H9 (cell line): ENCODE results near the gene TNFRSF11A. TPM values are rescaled to one million over a fixed set of nuclear protein-coding genes. Genes with fewer than 3 reads are reported as not detected.

Source experiments
- DNase-seq: peaks from one replicate; pipeline ENCODE4 v3.0.0-alpha.2; 2017
- H2AFZ ChIP-seq: one replicate; pipeline ENCODE4 v1.6.1; 2013; ENCODE audit warnings: mild to moderate bottlenecking, low read length, control low read depth, moderate library complexity
- H2AK5ac ChIP-seq: 2 replicates; pipeline ENCODE4 v1.6.1; 2013; ENCODE audit warnings: low read length, control low read depth, mixed read lengths; ENCODE audit not compliant: insufficient read length
- H2BK120ac ChIP-seq: one replicate; pipeline ENCODE4 v1.6.1; 2013; ENCODE audit warnings: low read depth, mild to moderate bottlenecking, low read length, control low read depth, inconsistent platforms; ENCODE audit not compliant: poor library complexity, severe bottlenecking
- H2BK12ac ChIP-seq: 2 replicates; pipeline ENCODE4 v1.6.1; 2013; ENCODE audit warnings: low read length, control low read depth, mixed read lengths, low read depth; ENCODE audit not compliant: insufficient read length
- H2BK15ac ChIP-seq: 2 replicates; pipeline ENCODE4 v1.6.1; 2013; ENCODE audit warnings: low read depth, low read length, control low read depth
- H2BK20ac ChIP-seq: one replicate; pipeline ENCODE4 v1.6.1; 2013; ENCODE audit warnings: low read depth, mild to moderate bottlenecking, low read length, control low read depth, inconsistent platforms; ENCODE audit not compliant: poor library complexity, severe bottlenecking
- H2BK5ac ChIP-seq: 2 replicates; pipeline ENCODE4 v1.6.1; 2013; ENCODE audit warnings: low read length, control low read depth, mixed read lengths; ENCODE audit not compliant: insufficient read length
- H3K14ac ChIP-seq: 2 replicates; pipeline ENCODE4 v1.6.1; 2013; ENCODE audit warnings: low read length, control low read depth; ENCODE audit not compliant: insufficient read depth
- H3K18ac ChIP-seq: 2 replicates; pipeline ENCODE4 v1.6.1; 2013; ENCODE audit warnings: low read depth, mild to moderate bottlenecking, mixed read lengths, low read length, control low read depth; ENCODE audit not compliant: insufficient read length
- H3K23ac ChIP-seq: 2 replicates; pipeline ENCODE4 v1.6.1; 2013; ENCODE audit warnings: low read length, control low read depth, mixed read lengths, low read depth; ENCODE audit not compliant: insufficient read length
- H3K23me2 ChIP-seq: 2 replicates; pipeline ENCODE4 v1.6.1; 2013; ENCODE audit warnings: low read depth, mild to moderate bottlenecking, mixed read lengths, low read length, control low read depth; ENCODE audit not compliant: insufficient read length, poor library complexity, severe bottlenecking
- H3K27ac ChIP-seq: 2 replicates; pipeline ENCODE4 v1.5.1; 2013; ENCODE audit warnings: low read length, control low read depth, mixed read lengths, low read depth; ENCODE audit not compliant: insufficient read length
- H3K27me3 ChIP-seq: 2 replicates; pipeline ENCODE4 v1.6.1; 2013; ENCODE audit warnings: low read length, control low read depth, inconsistent platforms; ENCODE audit not compliant: insufficient read depth
- H3K4ac ChIP-seq: 2 replicates; pipeline ENCODE4 v1.6.1; 2013; ENCODE audit warnings: low read depth, mild to moderate bottlenecking, control low read depth, inconsistent platforms, low read length, moderate library complexity
- H3K4me1 ChIP-seq: 2 replicates; pipeline ENCODE4 v1.6.1; 2013; ENCODE audit warnings: low read length, control low read depth, inconsistent platforms; ENCODE audit not compliant: insufficient read depth
- H3K4me2 ChIP-seq: 2 replicates; pipeline ENCODE4 v1.6.1; 2013; ENCODE audit warnings: low read length, control low read depth, mixed read lengths; ENCODE audit not compliant: insufficient read length, insufficient read depth
- H3K56ac ChIP-seq: 2 replicates; pipeline ENCODE4 v1.6.1; 2013; ENCODE audit warnings: low read depth, mild to moderate bottlenecking, mixed read lengths, low read length, control low read depth; ENCODE audit not compliant: insufficient read length
- H3K79me1 ChIP-seq: 2 replicates; pipeline ENCODE4 v1.6.1; 2013; ENCODE audit warnings: low read depth, mild to moderate bottlenecking, moderate library complexity, low read length, control low read depth, inconsistent platforms; ENCODE audit not compliant: insufficient read depth, poor library complexity, severe bottlenecking
- H3K79me2 ChIP-seq: 2 replicates; pipeline ENCODE4 v1.6.1; 2013; ENCODE audit warnings: low read length, control low read depth, inconsistent platforms; ENCODE audit not compliant: insufficient read depth
- H3K9ac ChIP-seq: 2 replicates; pipeline ENCODE4 v1.6.1; 2013; ENCODE audit warnings: low read length, control low read depth, mixed read lengths; ENCODE audit not compliant: insufficient read length; ENCODE audit errors: extremely low read depth
- H3K9me3 ChIP-seq: one replicate; pipeline ENCODE4 v1.6.1; 2013; ENCODE audit warnings: low read depth, low read length, inconsistent platforms; ENCODE audit not compliant: control insufficient read depth
- H3T11ph ChIP-seq: one replicate; pipeline ENCODE4 v1.6.1; 2013; ENCODE audit warnings: mild to moderate bottlenecking, low read length, control low read depth, inconsistent platforms
- H4K20me1 ChIP-seq: one replicate; pipeline ENCODE4 v1.6.1; 2013; ENCODE audit not compliant: control insufficient read depth, insufficient read length, insufficient read depth
- H4K5ac ChIP-seq: 2 replicates; pipeline ENCODE4 v1.6.1; 2013; ENCODE audit warnings: low read depth, mild to moderate bottlenecking, mixed read lengths, low read length, control low read depth; ENCODE audit not compliant: insufficient read length
- H4K8ac ChIP-seq: replicated peaks from 2 replicates; pipeline ENCODE4 v1.6.1; 2013; ENCODE audit warnings: low read length, control low read depth, mixed read lengths, low read depth; ENCODE audit not compliant: insufficient read length
- H4K91ac ChIP-seq: 2 replicates; pipeline ENCODE4 v1.6.1; 2013; ENCODE audit warnings: low read depth, mild to moderate bottlenecking, moderate library complexity, mixed read lengths, low read length, control low read depth; ENCODE audit not compliant: insufficient read length
- H3K27ac Mint-ChIP-seq, 3 experiments: 2 replicates in 2 of 3; 3 replicates in 1 of 3; pipeline ENCODE4 v1.8.0; 2020 to 2021; ENCODE audit warnings: mixed read lengths in 3 of 3, mild to moderate bottlenecking in 1 of 3, moderate library complexity in 1 of 3
- H3K27me3 Mint-ChIP-seq: 2 replicates; pipeline ENCODE4 v1.8.0; 2021; ENCODE audit warnings: low read depth, mild to moderate bottlenecking, moderate library complexity, mixed read lengths
- H3K36me3 Mint-ChIP-seq, 3 experiments: 2 replicates in 2 of 3; 3 replicates in 1 of 3; pipeline ENCODE4 v1.8.0; 2020 to 2021; ENCODE audit warnings: low read depth in 3 of 3, mixed read lengths in 3 of 3; ENCODE audit not compliant: insufficient read depth in 1 of 3
- H3K4me1 Mint-ChIP-seq, 2 experiments: 2 replicates each; pipeline ENCODE4 v1.8.0; 2020; ENCODE audit warnings: mixed read lengths in 2 of 2
- H3K4me3 Mint-ChIP-seq, 2 experiments: 2 replicates in 1 of 2; 3 replicates in 1 of 2; pipeline ENCODE4 v1.8.0; 2020 to 2021; ENCODE audit warnings: mild to moderate bottlenecking in 2 of 2, mixed read lengths in 2 of 2, moderate library complexity in 1 of 2
- H3K9me3 Mint-ChIP-seq, 2 experiments: 2 replicates in 1 of 2; 3 replicates in 1 of 2; pipeline ENCODE4 v1.8.0; 2020; ENCODE audit warnings: mild to moderate bottlenecking in 2 of 2, mixed read lengths in 2 of 2, moderate library complexity in 1 of 2
- WGBS: extraction: QIAGEN DNeasy Blood & Tissue Kit; methylation state at CpG from one replicate; pipeline ENCODE4 v1.1.7; 2013; ENCODE audit warnings: missing lambda C conversion rate, low lambda C conversion rate, mixed read lengths; ENCODE audit not compliant: insufficient read length; ENCODE audit errors: extremely low coverage; 5-methylcytosine and 5-hydroxymethylcytosine counted together
- total RNA-seq: library from RNA; stranded (reverse); gene quantifications from 2 replicates; pipeline ENCODE4 v1.2.1, GENCODE V29; 2021
- TF ChIP-seq, protein P1 (sequence below): fragments of 200-600 bp; sonication (generic); conservative IDR thresholded peaks from 3 replicates; pipeline ENCODE4 v1.8.0; 2021; ENCODE audit warnings: antibody characterized with exemption, mild to moderate bottlenecking

Gene TNFRSF11A
- total RNA-seq, 1 experiment from 2014 or later = 7.8 TPM

- Histone ChIP-seq H3T11ph (no peak overlapping the region), H3K79me1 (no peaks in the 10 kb centered on the region), H3K4me2 (no peak overlapping the region), H3K23ac (no peak overlapping the region), H3K23me2 (no peaks in the 10 kb centered on the region), H2BK5ac (no peak overlapping the region), H2AFZ (no peak overlapping the region), H3K18ac (no peak overlapping the region), H4K8ac (no peak overlapping the region), H2BK12ac (no peak overlapping the region), H2AK5ac (no peak overlapping the region), H4K91ac (no peak overlapping the region), H2BK15ac (no peak overlapping the region), H3K4me1 (no peaks in the 10 kb centered on the region), H3K14ac (no peak overlapping the region), H2BK20ac (no peak overlapping the region), H3K79me2 (no peaks in the 10 kb centered on the region), H3K56ac (no peak overlapping the region), H2BK120ac (no peak overlapping the region), H4K5ac (no peak overlapping the region), H3K27ac (no peak overlapping the region), H3K4ac (no peak overlapping the region), H4K20me1 (no peaks in the 10 kb centered on the region), H3K9me3 (no peaks in the 10 kb centered on the region), H3K9ac (no peak overlapping the region), H3K27me3 (no peaks in the 10 kb centered on the region)
- H3K4me1 Mint-ChIP-seq = peaks cover 5 to 10% of the 10 kb centered on the region in 2 experiments
- H3K27me3 Mint-ChIP-seq = no peaks in the 10 kb centered on the region; the same call in 1 of the 2 replicates
- H3K36me3 Mint-ChIP-seq = peaks cover 17 to 37% (median 33%) of the 10 kb centered on the region in 3 experiments
- TF ChIP-seq, protein P1, sequence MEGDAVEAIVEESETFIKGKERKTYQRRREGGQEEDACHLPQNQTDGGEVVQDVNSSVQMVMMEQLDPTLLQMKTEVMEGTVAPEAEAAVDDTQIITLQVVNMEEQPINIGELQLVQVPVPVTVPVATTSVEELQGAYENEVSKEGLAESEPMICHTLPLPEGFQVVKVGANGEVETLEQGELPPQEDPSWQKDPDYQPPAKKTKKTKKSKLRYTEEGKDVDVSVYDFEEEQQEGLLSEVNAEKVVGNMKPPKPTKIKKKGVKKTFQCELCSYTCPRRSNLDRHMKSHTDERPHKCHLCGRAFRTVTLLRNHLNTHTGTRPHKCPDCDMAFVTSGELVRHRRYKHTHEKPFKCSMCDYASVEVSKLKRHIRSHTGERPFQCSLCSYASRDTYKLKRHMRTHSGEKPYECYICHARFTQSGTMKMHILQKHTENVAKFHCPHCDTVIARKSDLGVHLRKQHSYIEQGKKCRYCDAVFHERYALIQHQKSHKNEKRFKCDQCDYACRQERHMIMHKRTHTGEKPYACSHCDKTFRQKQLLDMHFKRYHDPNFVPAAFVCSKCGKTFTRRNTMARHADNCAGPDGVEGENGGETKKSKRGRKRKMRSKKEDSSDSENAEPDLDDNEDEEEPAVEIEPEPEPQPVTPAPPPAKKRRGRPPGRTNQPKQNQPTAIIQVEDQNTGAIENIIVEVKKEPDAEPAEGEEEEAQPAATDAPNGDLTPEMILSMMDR = no peak
- H3K4me3 Mint-ChIP-seq = no peak overlapping the region
- no CpG with 5 or more reads among the region's 5 CpGs for WGBS
- DNase-seq = no peak
- H3K27ac Mint-ChIP-seq = no peak overlapping the region; a peak in 1 of 7 replicates
- no peaks in the 10 kb centered on the region for H3K9me3 Mint-ChIP-seq
These were observed 39.4 kb downstream of the TNFRSF11A start for GRCh38 chr18:62364558-62364957.
